IMR-90 (cell line): Measurements from ENCODE around the gene BTBD10.

Source experiments
- BHLHE40 ChIP-seq: fragments of 150-350 bp; IDR thresholded peaks from 2 replicates; pipeline ENCODE4 v1.6.1; 2016; ENCODE audit warnings: mild to moderate bottlenecking, low read depth, low read length
- CEBPB ChIP-seq: IDR thresholded peaks from 2 replicates; pipeline ENCODE4 v1.6.1; 2012; ENCODE audit warnings: low read depth, low read length, improper control_type of control experiment
- CHD1 ChIP-seq: IDR thresholded peaks from 2 replicates; pipeline ENCODE4 v1.6.1; 2012; ENCODE audit warnings: low read depth, low read length, improper control_type of control experiment
- CTCF ChIP-seq: conservative IDR thresholded peaks from 2 replicates; pipeline ENCODE4 v1.5.1; 2012; ENCODE audit warnings: mild to moderate bottlenecking, low read depth, low read length, improper control_type of control experiment
- FOS ChIP-seq: fragments of 150-350 bp; IDR thresholded peaks from 2 replicates; pipeline ENCODE4 v1.6.1; 2016; ENCODE audit warnings: low read depth, low read length
- MAFK ChIP-seq: IDR thresholded peaks from 2 replicates; pipeline ENCODE4 v1.6.1; 2012; ENCODE audit warnings: low read depth, low read length, improper control_type of control experiment
- MAZ ChIP-seq: IDR thresholded peaks from 2 replicates; pipeline ENCODE4 v1.6.1; 2012; ENCODE audit warnings: low read depth, mild to moderate bottlenecking, low read length, improper control_type of control experiment, moderate library complexity, borderline replicate concordance
- MXI1 ChIP-seq: IDR thresholded peaks from 2 replicates; pipeline ENCODE4 v1.6.1; 2012; ENCODE audit warnings: low read depth, mild to moderate bottlenecking, low read length, moderate library complexity, borderline replicate concordance
- POLR2A ChIP-seq: IDR thresholded peaks from 2 replicates; pipeline ENCODE4 v1.6.1; 2012; ENCODE audit warnings: mild to moderate bottlenecking, low read depth, low read length
- RAD21 ChIP-seq: IDR thresholded peaks from 2 replicates; pipeline ENCODE4 v1.6.1; 2012; ENCODE audit warnings: low read length, improper control_type of control experiment
- RCOR1 ChIP-seq: IDR thresholded peaks from 2 replicates; pipeline ENCODE4 v1.6.1; 2012; ENCODE audit warnings: mild to moderate bottlenecking, low read length, improper control_type of control experiment; ENCODE audit not compliant: insufficient replicate concordance
- RFX5 ChIP-seq: IDR thresholded peaks from 2 replicates; pipeline ENCODE4 v1.8.0; 2012; ENCODE audit warnings: low read depth, mild to moderate bottlenecking, low read length, moderate library complexity
- SMC3 ChIP-seq: fragments of 150-350 bp; IDR thresholded peaks from 2 replicates; pipeline ENCODE4 v1.6.1; 2016; ENCODE audit warnings: low read depth, mild to moderate bottlenecking, antibody characterized with exemption, low read length, moderate library complexity
- USF2 ChIP-seq: fragments of 150-350 bp; IDR thresholded peaks from 2 replicates; pipeline ENCODE4 v1.6.1; 2017; ENCODE audit warnings: mild to moderate bottlenecking, antibody characterized with exemption, low read length, low read depth

DNA sequence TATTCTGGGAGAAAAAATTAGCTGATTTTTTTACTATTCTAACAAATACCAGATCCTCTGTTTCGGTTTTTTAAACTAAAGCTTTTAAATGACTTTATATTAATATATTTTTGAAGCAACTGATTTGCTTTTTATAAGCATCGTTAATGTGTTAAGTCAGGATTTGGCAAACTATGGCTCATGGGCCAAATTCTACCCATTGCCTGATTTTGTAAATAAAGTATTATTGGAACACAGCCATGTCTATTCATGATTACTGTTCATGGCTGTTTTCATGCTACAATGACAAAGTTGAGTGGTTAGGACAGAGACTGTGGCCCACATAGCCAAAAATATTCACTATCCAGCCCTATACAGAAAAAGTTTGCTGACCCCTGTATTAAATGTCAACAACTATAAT is 29.6 kb downstream of the BTBD10 start:
- TF ChIP-seq CTCF (no peak), POLR2A (no peak), MAFK (no peak), MXI1 (no peak), SMC3 (no peak), BHLHE40 (no peak), FOS (no peak), CEBPB (no peak), RAD21 (no peak), RFX5 (no peak), USF2 (no peak), RCOR1 (no peak), MAZ (no peak), CHD1 (no peak)
